CD14-positive monocyte (primary cell): ENCODE results near the gene VCPKMT. TPM values are rescaled to one million over a fixed set of nuclear protein-coding genes. Genes with fewer than 3 reads are reported as not detected.

ENCODE experiments used
- DNase-seq, 3 donors: peaks; one replicate each; pipeline ENCODE4 v3.0.0-alpha.2; 2011 to 2022
- H2AFZ ChIP-seq: 2 replicates; pipeline ENCODE4 v1.6.0; 2012; ENCODE audit warnings: mild to moderate bottlenecking, low read depth, low read length, inconsistent platforms; ENCODE audit not compliant: insufficient read depth, poor library complexity, severe bottlenecking
- H3K27ac ChIP-seq, 2 donors: 1 replicate in 1 of 2; 2 replicates in 1 of 2; pipeline ENCODE4 v1.5.1; 2012 to 2013; ENCODE audit warnings: low read length in 2 of 2, control low read depth in 1 of 2, inconsistent platforms in 1 of 2, low read depth in 1 of 2, mild to moderate bottlenecking in 1 of 2
- H3K27me3 ChIP-seq, 2 donors: one replicate each; pipeline versions ENCODE4 v1.6.0 to v1.6.1; 2011 to 2013; ENCODE audit warnings: low read length in 2 of 2; ENCODE audit not compliant: control insufficient read depth in 2 of 2, insufficient read depth in 2 of 2
- H3K36me3 ChIP-seq, 2 donors: replicated peaks in 1 of 2; 1 replicate in 1 of 2; 2 replicates in 1 of 2; pipeline versions ENCODE4 v1.5.1 to v1.6.1; 2012 to 2013; ENCODE audit warnings: low read length in 2 of 2, control low read depth in 1 of 2, inconsistent platforms in 1 of 2, mild to moderate bottlenecking in 1 of 2; ENCODE audit not compliant: insufficient read depth in 2 of 2, control insufficient read depth in 1 of 2
- H3K4me1 ChIP-seq, 2 donors: 1 replicate in 1 of 2; 2 replicates in 1 of 2; pipeline versions ENCODE4 v1.5.1 to v1.6.1; 2012 to 2013; ENCODE audit warnings: low read length in 2 of 2, control low read depth in 1 of 2, inconsistent platforms in 1 of 2, mild to moderate bottlenecking in 1 of 2, moderate library complexity in 1 of 2; ENCODE audit not compliant: insufficient read depth in 2 of 2, control insufficient read depth in 1 of 2
- H3K4me2 ChIP-seq: replicated peaks from 2 replicates; pipeline ENCODE3; 2012; ENCODE audit warnings: low read length, moderate library complexity, mild to moderate bottlenecking; ENCODE audit not compliant: poor library complexity, severe bottlenecking; ENCODE audit errors: extremely low read depth
- H3K4me3 ChIP-seq, 3 experiments: fragments of 200-600 bp in 1 of 3; sonication (generic) in 1 of 3; replicated peaks in 1 of 3; 1 replicate in 2 of 3; 2 replicates in 1 of 3; pipeline ENCODE4 v1.5.1; 2011 to 2013; ENCODE audit warnings: low read length in 3 of 3, mild to moderate bottlenecking in 3 of 3, control low read depth in 2 of 3, low read depth in 2 of 3, inconsistent platforms in 1 of 3, moderate library complexity in 1 of 3
- H3K79me2 ChIP-seq: 2 replicates; pipeline ENCODE4 v1.6.0; 2012; ENCODE audit warnings: mild to moderate bottlenecking, control low read depth, inconsistent platforms, low read length, moderate library complexity; ENCODE audit not compliant: insufficient read depth
- H3K9ac ChIP-seq: 2 replicates; pipeline ENCODE4 v1.6.0; 2017; ENCODE audit warnings: low read length, mild to moderate bottlenecking; ENCODE audit not compliant: insufficient read depth, poor library complexity, severe bottlenecking
- H3K9me3 ChIP-seq, 2 donors: replicated peaks in 1 of 2; 1 replicate in 1 of 2; 2 replicates in 1 of 2; pipeline versions ENCODE4 v1.5.1 to v1.6.1; 2012 to 2013; ENCODE audit warnings: low read length in 2 of 2, control low read depth in 1 of 2; ENCODE audit not compliant: control insufficient read depth in 1 of 2, insufficient read depth in 1 of 2
- H4K20me1 ChIP-seq: 2 replicates; pipeline ENCODE4 v1.6.0; 2012; ENCODE audit warnings: mild to moderate bottlenecking, low read length, control low read depth, moderate library complexity; ENCODE audit not compliant: insufficient read depth
- H3K27ac Mint-ChIP-seq, 7 donors: one replicate each; pipeline ENCODE4 v1.8.0; 2020; ENCODE audit warnings: mild to moderate bottlenecking in 7 of 7, mixed read lengths in 7 of 7, moderate library complexity in 6 of 7, inconsistent platforms in 2 of 7
- H3K27me3 Mint-ChIP-seq, 3 donors: one replicate each; pipeline ENCODE4 v1.8.0; 2021 to 2022; ENCODE audit warnings: low read depth in 3 of 3, mild to moderate bottlenecking in 3 of 3, mixed read lengths in 3 of 3, moderate library complexity in 3 of 3, inconsistent platforms in 1 of 3
- H3K36me3 Mint-ChIP-seq, 2 donors: one replicate each; pipeline ENCODE4 v1.8.0; 2020; ENCODE audit warnings: mixed read lengths in 2 of 2, inconsistent platforms in 1 of 2, mild to moderate bottlenecking in 1 of 2
- H3K4me1 Mint-ChIP-seq: one replicate; pipeline ENCODE4 v1.8.0; 2020; ENCODE audit warnings: mild to moderate bottlenecking, mixed read lengths
- H3K4me3 Mint-ChIP-seq, 2 donors: one replicate each; pipeline ENCODE4 v1.8.0; 2020; ENCODE audit warnings: mild to moderate bottlenecking in 2 of 2, mixed read lengths in 2 of 2, moderate library complexity in 1 of 2
- H3K9me3 Mint-ChIP-seq, 7 donors: one replicate each; pipeline ENCODE4 v1.8.0; 2020 to 2022; ENCODE audit warnings: mixed read lengths in 7 of 7, mild to moderate bottlenecking in 6 of 7, moderate library complexity in 6 of 7, inconsistent platforms in 2 of 7
- WGBS: methylation state at CpG from one replicate; pipeline ENCODE4 v1.1.5; 2013; ENCODE audit warnings: missing lambda C conversion rate; ENCODE audit not compliant: insufficient coverage; 5-methylcytosine and 5-hydroxymethylcytosine counted together
- intact Hi-C, 2 donors: fragments of 100-400 bp; cut with micrococcal nuclease; formaldehyde crosslinking; loops; one replicate each; pipeline versions ENCODE4 v1.15.0 to v1.15.1; 2023
- polyA plus RNA-seq, 3 donors: library from polyadenylated mRNA; depleted of rRNA in 1 of 3; unstranded in 2 of 3; stranded (reverse) in 1 of 3; fragments of 300-500 nt in 2 of 3; fragments of >200 nt in 1 of 3; fragmentation: Illumina TruSeq in 2 of 3; gene quantifications; 1 replicate in 2 of 3; 2 replicates in 1 of 3; pipeline ENCODE4 v1.2.3, GENCODE V29; 2012 to 2021
- TF ChIP-seq, protein P1 (sequence below): fragments of 200-600 bp; IDR thresholded peaks from one replicate; pipeline ENCODE4 v1.8.0; 2022; ENCODE audit warnings: antibody characterized with exemption, mild to moderate bottlenecking

VCPKMT gene
- polyA plus RNA-seq, 3 donors: 3.4 to 14.2 (median 3.5) TPM

- no peaks in the 10 kb centered on the region for H4K20me1 ChIP-seq
- peak overlapping the region in 4 of 7 donors; percentile 24 to 72 (median 70) for H3K27ac Mint-ChIP-seq
- WGBS: 91% methylated on average over 4 of the region's 6 CpGs
Measured at GRCh38 chr14:50092006-50092555, 24.3 kb downstream of the VCPKMT start.

GRCh38 chr14:50091240-50091913, 25.0 kb downstream of the VCPKMT start:
- Mint-ChIP-seq H3K4me1 (peaks cover 32% of the 10 kb centered on the region), H3K27ac (peak overlapping the region; percentile 5 to 72 (median 51)), H3K4me3 (no peak overlapping the region), H3K36me3 (peaks cover 10% of the 10 kb centered on the region in 2 donors), H3K9me3 (no peaks in the 10 kb centered on the region), H3K27me3 (peaks cover 0 to 1% (median 0%) of the 10 kb centered on the region in 3 donors)
- peaks cover 0 to 11% of the 10 kb centered on the region in 2 donors for H3K36me3 ChIP-seq
- intact Hi-C loops: no loop called here
- H3K9ac ChIP-seq: no peak overlapping the region
- no peak overlapping the region for H3K4me3 ChIP-seq
- peaks cover 24 to 32% of the 10 kb centered on the region in 2 donors for H3K4me1 ChIP-seq
- H3K27me3 ChIP-seq: no peaks in the 10 kb centered on the region
- H4K20me1 ChIP-seq: no peaks in the 10 kb centered on the region
- TF ChIP-seq, protein P1, sequence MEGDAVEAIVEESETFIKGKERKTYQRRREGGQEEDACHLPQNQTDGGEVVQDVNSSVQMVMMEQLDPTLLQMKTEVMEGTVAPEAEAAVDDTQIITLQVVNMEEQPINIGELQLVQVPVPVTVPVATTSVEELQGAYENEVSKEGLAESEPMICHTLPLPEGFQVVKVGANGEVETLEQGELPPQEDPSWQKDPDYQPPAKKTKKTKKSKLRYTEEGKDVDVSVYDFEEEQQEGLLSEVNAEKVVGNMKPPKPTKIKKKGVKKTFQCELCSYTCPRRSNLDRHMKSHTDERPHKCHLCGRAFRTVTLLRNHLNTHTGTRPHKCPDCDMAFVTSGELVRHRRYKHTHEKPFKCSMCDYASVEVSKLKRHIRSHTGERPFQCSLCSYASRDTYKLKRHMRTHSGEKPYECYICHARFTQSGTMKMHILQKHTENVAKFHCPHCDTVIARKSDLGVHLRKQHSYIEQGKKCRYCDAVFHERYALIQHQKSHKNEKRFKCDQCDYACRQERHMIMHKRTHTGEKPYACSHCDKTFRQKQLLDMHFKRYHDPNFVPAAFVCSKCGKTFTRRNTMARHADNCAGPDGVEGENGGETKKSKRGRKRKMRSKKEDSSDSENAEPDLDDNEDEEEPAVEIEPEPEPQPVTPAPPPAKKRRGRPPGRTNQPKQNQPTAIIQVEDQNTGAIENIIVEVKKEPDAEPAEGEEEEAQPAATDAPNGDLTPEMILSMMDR: no peak
- H2AFZ ChIP-seq: peak overlapping the region; percentile 26
- H3K27ac ChIP-seq: peak overlapping the region in 1 of 2 donors; percentile 46
- H3K79me2 ChIP-seq: no peaks in the 10 kb centered on the region
- H3K9me3 ChIP-seq: no peaks in the 10 kb centered on the region
- no peak overlapping the region for H3K4me2 ChIP-seq
- WGBS: 39% methylated on average over 5 of the region's 7 CpGs
- peak; percentile 29 to 39 (median 36) for DNase-seq

More at GRCh38 chr14:50092006-50092555, 24.3 kb downstream of the VCPKMT start:
- Histone ChIP-seq H3K27ac (peak overlapping the region in 1 of 2 donors; percentile 46), H3K4me3 (no peak overlapping the region), H3K9ac (no peak overlapping the region), H3K36me3 (peaks cover 0 to 11% of the 10 kb centered on the region in 2 donors), H3K27me3 (no peaks in the 10 kb centered on the region), H3K4me1 (peaks cover 25 to 32% of the 10 kb centered on the region in 2 donors), H2AFZ (no peak overlapping the region), H3K9me3 (no peaks in the 10 kb centered on the region), H3K4me2 (no peak overlapping the region), H3K79me2 (no peaks in the 10 kb centered on the region)
- H3K4me3 Mint-ChIP-seq: no peak overlapping the region
- H3K9me3 Mint-ChIP-seq: no peaks in the 10 kb centered on the region
- DNase-seq: no peak
- TF ChIP-seq, protein P1: no peak
- peaks cover 0 to 2% (median 1%) of the 10 kb centered on the region in 3 donors for H3K27me3 Mint-ChIP-seq
- peaks cover 35% of the 10 kb centered on the region for H3K4me1 Mint-ChIP-seq
- peaks cover 10% of the 10 kb centered on the region in 2 donors for H3K36me3 Mint-ChIP-seq
- intact Hi-C loops: no loop called here
